ENCODE measurements around the gene QKI.
A peak's percentile ranks its signal among the peaks of the same experiment; 100 is the strongest.

The QKI gene

GRCh38 chr6:163613025-163613424, 198.5 kb downstream of the QKI start (continued):
- TF ChIP-seq, protein P1, sequence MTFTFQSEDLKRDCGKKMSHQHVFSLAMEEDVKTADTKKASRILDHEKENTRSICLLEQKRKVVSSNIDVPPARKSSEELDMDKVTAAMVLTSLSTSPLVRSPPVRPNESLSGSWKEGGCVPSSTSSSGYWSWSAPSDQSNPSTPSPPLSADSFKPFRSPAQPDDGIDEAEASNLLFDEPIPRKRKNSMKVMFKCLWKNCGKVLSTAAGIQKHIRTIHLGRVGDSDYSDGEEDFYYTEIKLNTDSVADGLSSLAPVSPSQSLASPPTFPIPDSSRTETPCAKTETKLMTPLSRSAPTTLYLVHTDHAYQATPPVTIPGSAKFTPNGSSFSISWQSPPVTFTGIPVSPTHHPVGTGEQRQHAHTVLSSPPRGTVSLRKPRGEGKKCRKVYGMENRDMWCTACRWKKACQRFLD (tag by site-specific recombination; IDR thresholded peaks at IDR 0.05): no peak
- TF ChIP-seq ZNF596 (tag by site-specific recombination; IDR thresholded peaks at IDR 0.05) (no peak), ZNF391 (tag by site-specific recombination; IDR thresholded peaks at IDR 0.05; ENCODE audit: borderline replicate concordance, low read depth) (no peak), ZNF214 (tag by site-specific recombination; IDR thresholded peaks at IDR 0.05; ENCODE audit: borderline replicate concordance) (no peak), ZSCAN30 (tag by site-specific recombination; IDR thresholded peaks at IDR 0.05) (no peak), ZNF639 (tag by site-specific recombination; IDR thresholded peaks at IDR 0.05) (no peak), ZNF549 (tag by site-specific recombination; IDR thresholded peaks at IDR 0.05) (no peak), ZNF266 (tag by site-specific recombination; IDR thresholded peaks at IDR 0.05; ENCODE audit: low read depth) (no peak), ZNF324 (tag by site-specific recombination; IDR thresholded peaks at IDR 0.05) (no peak), ZBTB26 (tag by site-specific recombination; optimal IDR thresholded peaks at IDR 0.05) (no peak), ZNF660 (tag by site-specific recombination; IDR thresholded peaks at IDR 0.05) (no peak)

- ChIA-PET POLR2A (no interaction called here), CTCF (no interaction called here)
- Histone ChIP-seq H3K9me3 (ENCODE audit: control insufficient read depth, insufficient read depth, low read depth, low read length) (no peaks in the 10 kb centered on the region), H3K27ac (ENCODE audit: extremely low read depth, low read depth, low read length) (no peak overlapping the region), H3K4me3 (ENCODE audit: low read depth, low read length) (no peak overlapping the region), H3K36me3 (ENCODE audit: control insufficient read depth in 2 of 2, insufficient read depth in 1 of 2, low read length in 2 of 2) (no peaks in the 10 kb centered on the region), H3K4me1 (ENCODE audit: control insufficient read depth, insufficient read depth, low read length) (no peaks in the 10 kb centered on the region)
- TF ChIP-seq SETDB1 (IDR thresholded peaks at IDR 0.05; ENCODE audit: insufficient read length, low read length) (peak; percentile 21), YY2 (tag by site-specific recombination; IDR thresholded peaks at IDR 0.05) (no peak), ZNF76 (tag by site-specific recombination; IDR thresholded peaks at IDR 0.05; ENCODE audit: borderline replicate concordance, low read depth) (peak; percentile 98)
Observed at GRCh38 chr6:163613668-163614067, 199.2 kb downstream of the QKI start.

DNA sequence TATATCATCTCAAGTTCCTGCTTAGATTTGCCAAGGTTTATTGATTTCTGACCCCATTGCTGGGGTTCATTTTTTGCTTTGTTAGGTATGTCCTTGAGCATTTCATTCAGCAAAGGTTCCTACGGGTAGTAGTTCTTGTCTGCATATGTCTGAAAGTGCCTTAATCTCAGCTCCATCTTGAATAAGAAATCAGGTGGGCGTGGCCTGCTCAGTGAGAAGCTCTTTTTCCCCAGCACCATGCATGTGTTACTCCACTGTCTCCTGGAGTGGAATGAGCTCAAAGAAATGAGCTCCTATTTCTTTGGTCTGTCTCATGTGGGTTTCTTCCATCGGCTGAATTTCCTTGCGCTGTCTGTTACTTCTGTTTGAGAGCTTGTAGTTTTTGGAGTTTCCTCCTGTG, 201.9 kb downstream of the QKI start:
- no peaks in the 10 kb centered on the region for H3K4me1 ChIP-seq (ENCODE audit: control insufficient read depth, insufficient read depth, low read length)
- POLR2A ChIA-PET: no interaction called here
- no peak for TF ChIP-seq ZNF558 (tag by site-specific recombination; IDR thresholded peaks at IDR 0.05)
- TF ChIP-seq ZNF843 (tag by site-specific recombination; IDR thresholded peaks at IDR 0.05): no peak
- TF ChIP-seq ATF2 (tag by site-specific recombination; IDR thresholded peaks at IDR 0.05; ENCODE audit: low read depth): no peak
- TF ChIP-seq SCRT2 (tag by site-specific recombination; IDR thresholded peaks at IDR 0.05): no peak
- TF ChIP-seq, protein P2, sequence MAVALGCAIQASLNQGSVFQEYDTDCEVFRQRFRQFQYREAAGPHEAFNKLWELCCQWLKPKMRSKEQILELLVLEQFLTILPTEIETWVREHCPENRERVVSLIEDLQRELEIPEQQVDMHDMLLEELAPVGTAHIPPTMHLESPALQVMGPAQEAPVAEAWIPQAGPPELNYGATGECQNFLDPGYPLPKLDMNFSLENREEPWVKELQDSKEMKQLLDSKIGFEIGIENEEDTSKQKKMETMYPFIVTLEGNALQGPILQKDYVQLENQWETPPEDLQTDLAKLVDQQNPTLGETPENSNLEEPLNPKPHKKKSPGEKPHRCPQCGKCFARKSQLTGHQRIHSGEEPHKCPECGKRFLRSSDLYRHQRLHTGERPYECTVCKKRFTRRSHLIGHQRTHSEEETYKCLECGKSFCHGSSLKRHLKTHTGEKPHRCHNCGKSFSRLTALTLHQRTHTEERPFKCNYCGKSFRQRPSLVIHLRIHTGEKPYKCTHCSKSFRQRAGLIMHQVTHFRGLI (tag by site-specific recombination; IDR thresholded peaks at IDR 0.05): no peak
- no peak for TF ChIP-seq ZNF701 (tag by site-specific recombination; IDR thresholded peaks at IDR 0.05)
- CTCF ChIA-PET: interaction anchor here (0.6 kb wide), 1 partner anchor 73 kb away, joined by 4 read pairs; no protein-coding TSS in a partner anchor
- no peak overlapping the region for H3K4me3 ChIP-seq (ENCODE audit: low read depth, low read length)
- H3K9me3 ChIP-seq (ENCODE audit: control insufficient read depth, insufficient read depth, low read depth, low read length): no peaks in the 10 kb centered on the region
- no peak overlapping the region for H3K27ac ChIP-seq (ENCODE audit: extremely low read depth, low read depth, low read length)
- H3K36me3 ChIP-seq (ENCODE audit: control insufficient read depth in 2 of 2, insufficient read depth in 1 of 2, low read length in 2 of 2): no peaks in the 10 kb centered on the region

Data from HEK293 (cell line).